Mesendoderm (in vitro differentiated cells): ENCODE data around the gene PALLD.
A peak's percentile ranks its signal among the peaks of the same experiment; 100 is the strongest.

ENCODE experiments used
- DNase-seq: peaks from one replicate; pipeline ENCODE4 v3.0.0; 2013
- H2AK5ac ChIP-seq: 2 replicates; pipeline ENCODE4 v1.6.1; 2013; ENCODE audit warnings: low read length, inconsistent platforms
- H2BK120ac ChIP-seq: 2 replicates; pipeline ENCODE4 v1.6.1; 2013; ENCODE audit warnings: low read depth, mild to moderate bottlenecking, low read length, moderate library complexity, mixed read lengths
- H2BK15ac ChIP-seq: replicated peaks from 2 replicates; pipeline ENCODE4 v1.6.1; 2013; ENCODE audit warnings: low read depth, mild to moderate bottlenecking, moderate library complexity
- H2BK5ac ChIP-seq: 2 replicates; pipeline ENCODE4 v1.6.1; 2013; ENCODE audit warnings: low read length, inconsistent platforms
- H3K18ac ChIP-seq: 2 replicates; pipeline ENCODE4 v1.6.1; 2013; ENCODE audit warnings: mild to moderate bottlenecking, low read length, mixed read lengths
- H3K23ac ChIP-seq: one replicate; pipeline ENCODE4 v1.6.1; 2013; ENCODE audit warnings: low read length
- H3K27ac ChIP-seq: 2 replicates; pipeline ENCODE4 v1.5.1; 2013; ENCODE audit warnings: low read depth, mild to moderate bottlenecking, inconsistent platforms, low read length, moderate library complexity
- H3K27me3 ChIP-seq: 2 replicates; pipeline ENCODE4 v1.6.1; 2013; ENCODE audit warnings: low read length, control low read depth, mild to moderate bottlenecking, inconsistent platforms; ENCODE audit not compliant: insufficient read depth, poor library complexity
- H3K36me3 ChIP-seq: 2 replicates; pipeline ENCODE4 v1.6.1; 2013; ENCODE audit warnings: low read length, inconsistent platforms; ENCODE audit not compliant: control insufficient read depth, insufficient read depth
- H3K4ac ChIP-seq: one replicate; pipeline ENCODE4 v1.6.1; 2013; ENCODE audit warnings: low read depth, mild to moderate bottlenecking, low read length, moderate library complexity
- H3K4me1 ChIP-seq: 2 replicates; pipeline ENCODE4 v1.6.1; 2013; ENCODE audit warnings: low read depth, low read length, inconsistent platforms; ENCODE audit not compliant: control insufficient read depth
- H3K4me2 ChIP-seq: 2 replicates; pipeline ENCODE4 v1.6.1; 2013; ENCODE audit warnings: low read length
- H3K4me3 ChIP-seq: 2 replicates; pipeline ENCODE4 v1.5.1; 2013; ENCODE audit warnings: mild to moderate bottlenecking, low read length
- H3K56ac ChIP-seq: one replicate; pipeline ENCODE4 v1.6.1; 2013; ENCODE audit warnings: low read length
- H3K79me1 ChIP-seq: 2 replicates; pipeline ENCODE4 v1.6.1; 2013; ENCODE audit warnings: low read length, inconsistent platforms
- H3K79me2 ChIP-seq: 2 replicates; pipeline ENCODE4 v1.6.1; 2013; ENCODE audit warnings: mild to moderate bottlenecking, low read length; ENCODE audit not compliant: control insufficient read depth, insufficient read depth
- H3K9ac ChIP-seq: 2 replicates; pipeline ENCODE4 v1.6.1; 2013; ENCODE audit warnings: low read length, inconsistent platforms
- H4K5ac ChIP-seq: one replicate; pipeline ENCODE4 v1.6.1; 2013; ENCODE audit warnings: low read length
- H4K8ac ChIP-seq: one replicate; pipeline ENCODE4 v1.6.1; 2013; ENCODE audit warnings: low read depth, mild to moderate bottlenecking, control low read depth, low read length, moderate library complexity
- WGBS: extraction: QIAGEN DNeasy Blood & Tissue Kit; methylation state at CpG from one replicate; pipeline ENCODE4 v1.1.7; 2013; ENCODE audit warnings: low lambda C conversion rate, missing lambda C conversion rate; ENCODE audit not compliant: insufficient coverage; ENCODE audit errors: extremely low coverage; 5-methylcytosine and 5-hydroxymethylcytosine counted together

Gene PALLD

GRCh38 chr4:168631241-168632162 is 134.7 kb downstream of the PALLD start:
- Histone ChIP-seq H3K79me1 (no peaks in the 10 kb centered on the region), H2BK5ac (no peak overlapping the region), H3K9ac (peak overlapping the region; percentile 50), H3K23ac (no peak overlapping the region), H3K27ac (peak overlapping the region; percentile 63), H4K8ac (no peak overlapping the region), H3K4ac (no peak overlapping the region), H3K18ac (peak overlapping the region; percentile 94), H3K4me2 (peak overlapping the region; percentile 88), H3K4me3 (peak overlapping the region; percentile 42), H2BK120ac (peak overlapping the region; percentile 29), H3K4me1 (peaks cover 2% of the 10 kb centered on the region), H2BK15ac (no peak overlapping the region), H4K5ac (no peak overlapping the region), H3K79me2 (no peaks in the 10 kb centered on the region), H3K36me3 (no peaks in the 10 kb centered on the region), H2AK5ac (no peak overlapping the region), H3K56ac (peak overlapping the region; percentile 73), H3K27me3 (no peaks in the 10 kb centered on the region)
- no CpG with 5 or more reads among the region's 55 CpGs for whole genome bisulfite sequencing
- peak; percentile 88 for DNase-seq

- no CpG with 5 or more reads among the region's 6 CpGs for WGBS
- H3K4me2 ChIP-seq = peak overlapping the region; percentile 88
- H3K79me2 ChIP-seq = no peaks in the 10 kb centered on the region
- H2AK5ac ChIP-seq = no peak overlapping the region
- no peak overlapping the region for H3K23ac ChIP-seq
- no peak overlapping the region for H2BK15ac ChIP-seq
- no peak overlapping the region for H2BK120ac ChIP-seq
- H3K79me1 ChIP-seq = no peaks in the 10 kb centered on the region
- no peak overlapping the region for H3K18ac ChIP-seq
- DNase-seq = peak; percentile 76
- H3K27ac ChIP-seq = no peak overlapping the region
- no peak overlapping the region for H3K4ac ChIP-seq
- no peaks in the 10 kb centered on the region for H3K27me3 ChIP-seq
- no peaks in the 10 kb centered on the region for H3K36me3 ChIP-seq
- H3K9ac ChIP-seq = peak overlapping the region; percentile 3
- no peak overlapping the region for H2BK5ac ChIP-seq
- peak overlapping the region; percentile 31 for H3K56ac ChIP-seq
- H4K8ac ChIP-seq = no peak overlapping the region
- H4K5ac ChIP-seq = no peak overlapping the region
- no peak overlapping the region for H3K4me3 ChIP-seq
- H3K4me1 ChIP-seq = peaks cover 2% of the 10 kb centered on the region
These were observed 135.5 kb downstream of the PALLD start for GRCh38 chr4:168632301-168632725.

- H3K4me2 ChIP-seq = no peak overlapping the region
- no peaks in the 10 kb centered on the region for H3K79me2 ChIP-seq
- H3K23ac ChIP-seq = no peak overlapping the region
- H2BK5ac ChIP-seq = no peak overlapping the region
- no peak overlapping the region for H3K4ac ChIP-seq
- DNase-seq = no peak
- no peaks in the 10 kb centered on the region for H3K36me3 ChIP-seq
- no peak overlapping the region for H3K56ac ChIP-seq
- H3K79me1 ChIP-seq = no peaks in the 10 kb centered on the region
- H2BK120ac ChIP-seq = no peak overlapping the region
- H3K4me1 ChIP-seq = peaks cover 2% of the 10 kb centered on the region
- no peak overlapping the region for H4K5ac ChIP-seq
- no peak overlapping the region for H3K4me3 ChIP-seq
- no peak overlapping the region for H3K18ac ChIP-seq
- H3K27ac ChIP-seq = no peak overlapping the region
- no CpG with 5 or more reads among the region's 4 CpGs for WGBS
- no peak overlapping the region for H3K9ac ChIP-seq
- no peak overlapping the region for H2AK5ac ChIP-seq
- no peak overlapping the region for H4K8ac ChIP-seq
- H2BK15ac ChIP-seq = no peak overlapping the region
- no peaks in the 10 kb centered on the region for H3K27me3 ChIP-seq
These were observed 136.2 kb downstream of the PALLD start for GRCh38 chr4:168633064-168633463.

GRCh38 chr4:168633496-168633895 is 136.6 kb downstream of the PALLD start:
- Histone ChIP-seq H4K5ac (no peak overlapping the region), H2BK120ac (no peak overlapping the region), H3K4ac (no peak overlapping the region), H3K23ac (no peak overlapping the region), H3K18ac (no peak overlapping the region), H3K9ac (no peak overlapping the region), H3K4me3 (no peak overlapping the region), H3K79me2 (no peaks in the 10 kb centered on the region), H3K4me2 (no peak overlapping the region), H3K27me3 (no peaks in the 10 kb centered on the region), H3K36me3 (no peaks in the 10 kb centered on the region), H3K4me1 (peaks cover 2% of the 10 kb centered on the region), H3K79me1 (no peaks in the 10 kb centered on the region), H2BK15ac (no peak overlapping the region), H2AK5ac (no peak overlapping the region), H2BK5ac (no peak overlapping the region), H3K27ac (no peak overlapping the region), H4K8ac (no peak overlapping the region), H3K56ac (no peak overlapping the region)
- DNase-seq = no peak
- no CpG with 5 or more reads among the region's 1 CpG for WGBS

GRCh38 chr4:168634276-168634802 is 137.5 kb downstream of the PALLD start:
- Histone ChIP-seq H3K4me3 (no peak overlapping the region), H3K4ac (no peak overlapping the region), H3K4me2 (no peak overlapping the region), H2BK120ac (no peak overlapping the region), H4K5ac (no peak overlapping the region), H3K56ac (no peak overlapping the region), H3K79me1 (no peaks in the 10 kb centered on the region), H3K36me3 (no peaks in the 10 kb centered on the region), H2BK5ac (no peak overlapping the region), H4K8ac (no peak overlapping the region), H3K9ac (no peak overlapping the region), H2AK5ac (no peak overlapping the region), H3K79me2 (no peaks in the 10 kb centered on the region), H3K27me3 (no peaks in the 10 kb centered on the region), H2BK15ac (no peak overlapping the region), H3K4me1 (peaks cover 2% of the 10 kb centered on the region), H3K23ac (no peak overlapping the region), H3K18ac (no peak overlapping the region), H3K27ac (no peak overlapping the region)
- WGBS = no CpG with 5 or more reads among the region's 11 CpGs
- peak; percentile 85 for DNase-seq
